HCT116 (cell line): Measurements from ENCODE around the gene PPIL4. TPM values are rescaled to one million over a fixed set of nuclear protein-coding genes. Genes with fewer than 3 reads are reported as not detected.
A peak's percentile ranks its signal among the peaks of the same experiment; 100 is the strongest.

ENCODE experiments used
- ATAC-seq: fragments of 200-7000 bp; cut with Tn5 transposase; 2 replicates; pipeline ENCODE4 v1.9.1; 2020; ENCODE audit warnings: mild to moderate bottlenecking, moderate library complexity
- BruUV-seq: library from RNA; stranded (reverse); fragments of 400-500 nt; replicated peaks from 2 replicates; lab custom pipeline; 2021; lab: Mats Ljungman, UMichigan
- CTCF ChIA-PET: fragments of 300-600 bp; sonication (Branson Sonifier 250); formaldehyde crosslinking; loops from one replicate; lab custom pipeline; 2021; ENCODE audit warnings: antibody characterized with exemption; lab: Charles Lee
- POLR2A ChIA-PET: fragments of 300-600, 350-600 bp; sonication (Branson Sonifier 250); formaldehyde crosslinking; loops from one replicate; lab custom pipeline; 2021; ENCODE audit warnings: antibody characterized with exemption; lab: Charles Lee
- RAD21 ChIA-PET, 2 experiments: fragments of 300-600 bp; sonication (Branson Sonifier 250); formaldehyde crosslinking; loops; one replicate each; lab custom pipeline; 2023; ENCODE audit warnings: low total read pairs in 2 of 2; ENCODE audit not compliant: uncharacterized antibody in 2 of 2, unreplicated experiment in 2 of 2, low non-redundant PET in 1 of 2; lab: Charles Lee
- DNase-seq: peaks from one replicate; pipeline ENCODE4 v3.0.0-alpha.2; 2010; ENCODE audit warnings: low read depth, low spot score
- H2AFZ ChIP-seq: fragments of 200-600 bp; shearing (Covaris generic), sonication (generic); 2 replicates; pipeline ENCODE4 v1.6.1; 2017; ENCODE audit warnings: low read depth, mixed run types, mixed read lengths, antibody characterized with exemption, low read length; ENCODE audit not compliant: poor library complexity, severe bottlenecking
- H3K27ac ChIP-seq: 2 replicates; pipeline ENCODE4 v1.5.1; 2012; ENCODE audit warnings: low read depth, low read length
- H3K27me3 ChIP-seq: fragments of 200-600 bp; sonication (generic); 2 replicates; pipeline ENCODE4 v1.6.1; 2016; ENCODE audit warnings: mixed run types, low read length, mixed read lengths; ENCODE audit not compliant: insufficient read depth
- H3K36me3 ChIP-seq, 2 experiments: fragments of 200-500 bp in 1 of 2; fragments of 200-600 bp in 1 of 2; sonication (Bioruptor generic) in 1 of 2; sonication (generic) in 1 of 2; 2 replicates each; pipeline versions ENCODE4 v1.5.1 to v1.6.1; 2014 to 2016; ENCODE audit warnings: low read length in 2 of 2, inconsistent platforms in 1 of 2, mixed read lengths in 1 of 2, mixed run types in 1 of 2; ENCODE audit not compliant: insufficient read depth in 2 of 2, control insufficient read depth in 1 of 2
- H3K4me1 ChIP-seq, 2 experiments: fragments of 200-600 bp in 1 of 2; sonication (generic) in 1 of 2; 2 replicates each; pipeline versions ENCODE4 v1.5.1 to v1.6.1; 2012 to 2017; ENCODE audit warnings: low read length in 2 of 2, inconsistent platforms in 1 of 2, mild to moderate bottlenecking in 1 of 2, mixed read lengths in 1 of 2, mixed run types in 1 of 2, moderate library complexity in 1 of 2; ENCODE audit not compliant: insufficient read depth in 2 of 2, control insufficient read depth in 1 of 2
- H3K4me2 ChIP-seq: fragments of 200-600 bp; sonication (generic); 2 replicates; pipeline ENCODE4 v1.6.1; 2017; ENCODE audit warnings: mixed run types, low read length, mixed read lengths
- H3K4me3 ChIP-seq, 2 experiments: fragments of 200-600 bp in 1 of 2; sonication (generic) in 1 of 2; replicated peaks in 1 of 2; 2 replicates each; pipeline ENCODE4 v1.5.1; 2011 to 2016; ENCODE audit warnings: low read length in 2 of 2, control low read depth in 1 of 2, low read depth in 1 of 2, mild to moderate bottlenecking in 1 of 2, mixed read lengths in 1 of 2, mixed run types in 1 of 2
- H3K79me2 ChIP-seq: fragments of 200-600 bp; sonication (generic); 2 replicates; pipeline ENCODE4 v1.6.1; 2017; ENCODE audit warnings: mild to moderate bottlenecking, mixed run types, low read length, moderate library complexity, mixed read lengths; ENCODE audit not compliant: insufficient read depth
- H3K9ac ChIP-seq: fragments of 200-600 bp; sonication (generic); 2 replicates; pipeline ENCODE4 v1.6.1; 2016; ENCODE audit warnings: low read length, mixed read lengths
- H3K9me2 ChIP-seq: fragments of 200-600 bp; sonication (generic), shearing (Covaris generic); 2 replicates; pipeline ENCODE4 v1.6.1; 2017; ENCODE audit warnings: mixed run types, mild to moderate bottlenecking, moderate library complexity; ENCODE audit not compliant: insufficient read depth
- H3K9me3 ChIP-seq, 2 experiments: fragments of 200-500 bp in 1 of 2; fragments of 200-600 bp in 1 of 2; sonication (Bioruptor generic) in 1 of 2; sonication (generic) in 1 of 2; 2 replicates each; pipeline ENCODE4 v1.6.1; 2014 to 2017; ENCODE audit warnings: low read length in 2 of 2, mixed read lengths in 2 of 2, inconsistent platforms in 1 of 2, low read depth in 1 of 2, mild to moderate bottlenecking in 1 of 2, mixed run types in 1 of 2, moderate library complexity in 1 of 2; ENCODE audit not compliant: control insufficient read depth in 1 of 2, insufficient read depth in 1 of 2
- H4K20me1 ChIP-seq: fragments of 200-600 bp; sonication (generic), shearing (Covaris generic); 2 replicates; pipeline ENCODE4 v1.6.1; 2017; ENCODE audit warnings: mixed run types, mild to moderate bottlenecking, moderate library complexity; ENCODE audit not compliant: insufficient read depth
- ATF3 ChIP-seq: IDR thresholded peaks from 2 replicates; pipeline ENCODE4 v1.6.1; 2012
- CEBPB ChIP-seq: IDR thresholded peaks from 2 replicates; pipeline ENCODE4 v1.6.1; 2012; ENCODE audit warnings: low read depth
- ELF1 ChIP-seq: IDR thresholded peaks from 2 replicates; pipeline ENCODE4 v1.6.1; 2012; ENCODE audit warnings: low read depth, borderline replicate concordance
- EZH2 ChIP-seq: fragments of 200-600 bp; sonication (generic); IDR thresholded peaks from 2 replicates; pipeline ENCODE4 v1.6.1; 2017; ENCODE audit warnings: antibody characterized with exemption, mixed run types
- EZH2phosphoT487 ChIP-seq: fragments of 200-600 bp; IDR thresholded peaks from 2 replicates; pipeline ENCODE4 v1.6.1; 2018; ENCODE audit warnings: antibody characterized with exemption, borderline replicate concordance
- FOSL1 ChIP-seq: IDR thresholded peaks from 2 replicates; pipeline ENCODE4 v1.6.1; 2012; ENCODE audit warnings: low read depth
- POLR2AphosphoS5 ChIP-seq: IDR thresholded peaks from 2 replicates; pipeline ENCODE4 v1.6.1; 2011; ENCODE audit warnings: mild to moderate bottlenecking, low read depth, low read length, moderate library complexity
- REST ChIP-seq: IDR thresholded peaks from 2 replicates; pipeline ENCODE4 v1.6.1; 2012; ENCODE audit warnings: low read depth
- SP1 ChIP-seq: IDR thresholded peaks from 2 replicates; pipeline ENCODE4 v1.6.1; 2012; ENCODE audit warnings: low read depth
- SRF ChIP-seq: IDR thresholded peaks from 2 replicates; pipeline ENCODE4 v1.6.1; 2012; ENCODE audit warnings: low read depth
- TCF7L2 ChIP-seq: IDR thresholded peaks from 2 replicates; pipeline ENCODE4 v1.7.0; 2011; ENCODE audit warnings: borderline replicate concordance, inconsistent platforms; ENCODE audit not compliant: insufficient read depth, insufficient read length; ENCODE audit errors: extremely low read depth
- ZBTB33 ChIP-seq: IDR thresholded peaks from 2 replicates; pipeline ENCODE4 v1.6.1; 2011; ENCODE audit warnings: mild to moderate bottlenecking, low read length, moderate library complexity; ENCODE audit not compliant: insufficient replicate concordance; ENCODE audit errors: extremely low read depth
- ZNF274 ChIP-seq: fragments of 200-500 bp; sonication (Bioruptor generic); IDR thresholded peaks from 2 replicates; pipeline ENCODE4 v1.6.1; 2014; ENCODE audit warnings: mild to moderate bottlenecking, low read depth, low read length, inconsistent platforms
- intact Hi-C: fragments of 100-400 bp; cut with micrococcal nuclease; formaldehyde crosslinking; loops from 2 replicates; pipeline ENCODE4 v1.10.0; 2022
- total RNA-seq: library from RNA; stranded (reverse); gene quantifications from one replicate; pipeline ENCODE4 v1.2.1, GENCODE V29; 2021; ENCODE audit not compliant: unreplicated experiment

Gene PPIL4
- total RNA-seq, 1 experiment from 2014 or later, result 31.0 TPM

GRCh38 chr6:149580880-149581279, 35.0 kb upstream of the PPIL4 start (continued):
- TF ChIP-seq ZBTB33, result no peak
- TF ChIP-seq POLR2AphosphoS5, result no peak
- TF ChIP-seq, all 23 proteins: peak for 0

- Histone ChIP-seq H3K4me3 (no peak overlapping the region), H3K9ac (no peak overlapping the region), H3K36me3 (no peaks in the 10 kb centered on the region), H2AFZ (no peak overlapping the region), H3K9me3 (no peaks in the 10 kb centered on the region), H4K20me1 (no peaks in the 10 kb centered on the region), H3K4me1 (peaks cover 8 to 12% of the 10 kb centered on the region in 2 experiments; a peak in 3 of 4 replicates), H3K4me2 (0 out of 2 replicates have a peak overlapping the region, but pooled peaks have one; percentile 83), H3K9me2 (no peaks in the 10 kb centered on the region), H3K79me2 (peaks cover 27% of the 10 kb centered on the region), H3K27ac (no peak overlapping the region), H3K27me3 (no peaks in the 10 kb centered on the region)
- ChIA-PET CTCF (no interaction called here), RAD21 (no interaction called here), POLR2A (no interaction called here)
- TF ChIP-seq CEBPB (no peak), ELF1 (no peak), ATF3 (no peak), ZNF274 (no peak), ZBTB33 (no peak), EZH2phosphoT487 (no peak), REST (no peak), TCF7L2 (no peak), SRF (no peak), SP1 (no peak), EZH2 (no peak), FOSL1 (no peak)
- DNase-seq, result no peak
- TSS peak; percentile 68 for BruUV-seq
- ATAC-seq, result no peak
- intact Hi-C loops, result loop anchor here (5.0 kb wide), 2 partner anchors 79 to 149 kb away; partner anchors contain the start of genes KATNA1 and LATS1
These were observed 22.2 kb upstream of the PPIL4 start for GRCh38 chr6:149567945-149568585.
